Sigmoid colon (tissue), 7 donors: ENCODE results near the gene NDUFB2. TPM values are rescaled to one million over a fixed set of nuclear protein-coding genes. Genes with fewer than 3 reads are reported as not detected.

Experiments used
- DNase-seq: peaks from one replicate; pipeline ENCODE4 v3.0.0-alpha.2; 2019
- H3K27ac ChIP-seq, 4 donors: fragments of 200-600 bp; sonication (generic); one replicate each; pipeline ENCODE4 v1.5.1; 2016 to 2019; ENCODE audit warnings: mild to moderate bottlenecking in 1 of 4
- H3K27me3 ChIP-seq, 3 donors: fragments of 200-600 bp; sonication (generic); one replicate each; pipeline ENCODE4 v1.5.1; 2019; ENCODE audit warnings: mild to moderate bottlenecking in 1 of 3
- H3K36me3 ChIP-seq, 4 donors: fragments of 200-600 bp; sonication (generic); one replicate each; pipeline ENCODE4 v1.5.1; 2016 to 2019
- H3K4me1 ChIP-seq, 4 donors: fragments of 200-600 bp; sonication (generic); one replicate each; pipeline ENCODE4 v1.5.1; 2017 to 2019
- H3K4me3 ChIP-seq, 4 donors: fragments of 200-600 bp; sonication (generic); one replicate each; pipeline ENCODE4 v1.5.1; 2017 to 2019; ENCODE audit warnings: mild to moderate bottlenecking in 2 of 4, moderate library complexity in 1 of 4
- H3K9me3 ChIP-seq, 4 donors: fragments of 200-600 bp in 3 of 4; sonication (generic) in 3 of 4; one replicate each; pipeline versions ENCODE4 v1.5.1 to v1.6.1; 2013 to 2019
- EP300 ChIP-seq, 4 donors: sonication (generic); formaldehyde crosslinking; IDR thresholded peaks; one replicate each; pipeline ENCODE4 v1.6.1; 2017; ENCODE audit warnings: antibody characterized with exemption in 4 of 4
- POLR2A ChIP-seq, 2 donors: fragments of 450-650 bp; IDR thresholded peaks; one replicate each; pipeline ENCODE4 v1.6.1; 2016; ENCODE audit warnings: antibody characterized with exemption in 2 of 2, mild to moderate bottlenecking in 2 of 2, moderate library complexity in 2 of 2
- POLR2AphosphoS5 ChIP-seq, 4 donors: sonication (generic); formaldehyde crosslinking; IDR thresholded peaks; one replicate each; pipeline ENCODE4 v1.6.1; 2017; ENCODE audit warnings: antibody characterized with exemption in 4 of 4
- WGBS, 2 donors: extraction: QIAGEN DNeasy Blood & Tissue Kit; methylation state at CpG; one replicate each; pipeline ENCODE4 v1.1.7; 2013; 5-methylcytosine and 5-hydroxymethylcytosine counted together
- intact Hi-C: fragments of 100-400 bp; cut with DNase I; formaldehyde crosslinking; loops from one replicate; pipeline ENCODE4 v1.15.1; 2023
- polyA plus RNA-seq, 3 donors: library from polyadenylated mRNA; stranded (reverse); fragments of 200-250 nt; gene quantifications; one replicate each; pipeline ENCODE4 v1.2.3, GENCODE V29; 2013
- total RNA-seq, 4 donors: library from RNA; depleted of rRNA; stranded (reverse); fragments of >200 nt; gene quantifications; one replicate each; pipeline ENCODE4 v1.1.0, GENCODE V29; 2016
- TF ChIP-seq, protein P1 (sequence below), 4 experiments: fragments of 450-650 bp in 3 of 4; fragments of 200-600 bp in 1 of 4; IDR thresholded peaks; one replicate each; pipeline ENCODE4 v1.5.1; 2016 to 2019; ENCODE audit warnings: antibody characterized with exemption in 4 of 4, mild to moderate bottlenecking in 3 of 4, moderate library complexity in 2 of 4
- donor health status: healthy with polysubstance abuse.
- donor health status: Bipolar disorder and iron deficiency.
- donor health status: healthy.

Gene NDUFB2
- total and polyA plus RNA-seq, 7 donors: 170 to 979 (median 377) TPM

DNA sequence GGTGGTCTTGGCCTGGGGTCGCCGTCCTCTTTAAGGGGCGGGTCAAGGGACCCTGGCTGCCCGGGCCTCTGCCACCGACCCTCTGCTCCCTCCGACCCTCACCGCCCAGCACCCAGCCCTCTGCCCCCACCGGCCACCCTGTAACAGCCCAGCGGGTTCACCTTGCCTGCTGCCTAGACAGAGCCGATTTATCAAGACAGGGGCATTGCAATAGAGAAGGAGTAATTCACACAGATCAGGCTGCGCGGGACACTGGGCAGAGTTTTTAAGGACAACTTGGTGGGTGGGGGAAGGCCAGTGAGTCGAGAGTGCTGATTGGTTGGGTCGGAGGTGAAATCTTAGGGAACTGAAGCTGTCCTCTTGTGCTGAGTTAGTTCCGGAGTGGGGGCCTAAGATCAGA, 24.5 kb upstream of the NDUFB2 start:
- intact Hi-C loops: loop anchor here (5.0 to 10.0 kb wide), 3 partner anchors 340 to 863 kb away; partner anchors contain the start of genes KDM7A and MRPS33
- H3K27me3 ChIP-seq: no peaks in the 10 kb centered on the region
- no peak for TF ChIP-seq POLR2A (IDR thresholded peaks at IDR 0.05)
- TF ChIP-seq POLR2AphosphoS5 (IDR thresholded peaks at IDR 0.05): no peak
- TF ChIP-seq, protein P1, sequence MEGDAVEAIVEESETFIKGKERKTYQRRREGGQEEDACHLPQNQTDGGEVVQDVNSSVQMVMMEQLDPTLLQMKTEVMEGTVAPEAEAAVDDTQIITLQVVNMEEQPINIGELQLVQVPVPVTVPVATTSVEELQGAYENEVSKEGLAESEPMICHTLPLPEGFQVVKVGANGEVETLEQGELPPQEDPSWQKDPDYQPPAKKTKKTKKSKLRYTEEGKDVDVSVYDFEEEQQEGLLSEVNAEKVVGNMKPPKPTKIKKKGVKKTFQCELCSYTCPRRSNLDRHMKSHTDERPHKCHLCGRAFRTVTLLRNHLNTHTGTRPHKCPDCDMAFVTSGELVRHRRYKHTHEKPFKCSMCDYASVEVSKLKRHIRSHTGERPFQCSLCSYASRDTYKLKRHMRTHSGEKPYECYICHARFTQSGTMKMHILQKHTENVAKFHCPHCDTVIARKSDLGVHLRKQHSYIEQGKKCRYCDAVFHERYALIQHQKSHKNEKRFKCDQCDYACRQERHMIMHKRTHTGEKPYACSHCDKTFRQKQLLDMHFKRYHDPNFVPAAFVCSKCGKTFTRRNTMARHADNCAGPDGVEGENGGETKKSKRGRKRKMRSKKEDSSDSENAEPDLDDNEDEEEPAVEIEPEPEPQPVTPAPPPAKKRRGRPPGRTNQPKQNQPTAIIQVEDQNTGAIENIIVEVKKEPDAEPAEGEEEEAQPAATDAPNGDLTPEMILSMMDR (IDR thresholded peaks at IDR 0.05): no peak
- TF ChIP-seq EP300 (IDR thresholded peaks at IDR 0.05): no peak
- peaks cover 0 to 35% (median 29%) of the 10 kb centered on the region in 4 donors for H3K4me1 ChIP-seq
- no peaks in the 10 kb centered on the region for H3K9me3 ChIP-seq
- H3K36me3 ChIP-seq: no peaks in the 10 kb centered on the region
- peak overlapping the region in 1 of 4 donors; percentile 79 for H3K27ac ChIP-seq
- DNase-seq: peak; percentile 48
- no peak overlapping the region for H3K4me3 ChIP-seq
- 84 to 85% methylated on average over 15 of the region's 15 CpGs for WGBS, 2 donors

DNA sequence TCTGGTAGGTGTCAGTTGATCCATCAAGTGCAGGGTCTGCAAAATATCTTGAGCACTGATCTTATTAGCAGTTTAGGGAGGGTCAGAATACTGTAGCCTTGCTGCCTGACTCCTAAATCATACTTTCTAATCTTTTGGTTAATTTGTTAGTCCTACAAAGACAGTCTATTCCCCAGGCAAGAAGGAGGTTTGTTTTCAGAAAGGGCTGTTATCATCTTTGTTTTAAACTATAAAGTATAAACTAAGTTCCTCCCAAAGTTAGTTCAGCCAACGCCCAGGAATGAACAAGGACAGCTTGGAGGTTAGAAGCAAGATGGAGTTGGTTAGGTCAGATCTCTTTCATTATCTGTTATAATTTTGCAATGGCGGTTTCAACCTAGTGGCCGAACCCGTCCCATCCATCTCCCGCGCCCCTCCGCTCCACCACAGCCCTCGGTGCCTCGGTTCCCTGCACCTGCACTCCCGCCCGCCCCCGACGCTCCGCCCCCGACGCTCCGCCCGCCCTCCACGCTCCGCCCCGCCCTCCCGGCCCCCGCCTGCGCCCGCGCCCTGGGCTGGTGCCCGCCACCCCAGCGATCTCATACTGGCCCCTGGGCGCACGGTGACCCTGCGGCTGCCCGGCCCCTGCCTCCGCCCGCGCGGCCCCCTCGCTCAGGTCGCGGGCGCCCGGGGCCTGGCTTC, 24.0 kb upstream of the NDUFB2 start, which contains the start of gene ADCK2:
Gene ADCK2, plus strand, starts transcription at position 564 of the 681 bp plus-strand sequence. CDS start 386 bp downstream, outside the sequence.
- peak; percentile 67 for DNase-seq
- TF ChIP-seq POLR2AphosphoS5 (IDR thresholded peaks at IDR 0.05): peak in 3 of 4 donors; percentile 22 to 60 (median 57)
- TF ChIP-seq, protein P1 (IDR thresholded peaks at IDR 0.05): no peak
- no peak for TF ChIP-seq POLR2A (IDR thresholded peaks at IDR 0.05)
- TF ChIP-seq EP300 (IDR thresholded peaks at IDR 0.05): no peak
- intact Hi-C loops: loop anchor here (5.0 to 10.0 kb wide), 3 partner anchors 340 to 862 kb away; partner anchors contain the start of genes KDM7A and MRPS33
- H3K4me1 ChIP-seq: peaks cover 0 to 35% (median 29%) of the 10 kb centered on the region in 4 donors
- no peaks in the 10 kb centered on the region for H3K27me3 ChIP-seq
- 1% methylated on average over 41 of the region's 41 CpGs for WGBS, 2 donors
- H3K27ac ChIP-seq: peak within 1 kb of the TSS; percentile 79 to 87 (median 82)
- no peaks in the 10 kb centered on the region for H3K36me3 ChIP-seq
- H3K4me3 ChIP-seq: peak within 1 kb of the TSS; percentile 53 to 79 (median 74)
- H3K9me3 ChIP-seq: no peaks in the 10 kb centered on the region

DNA sequence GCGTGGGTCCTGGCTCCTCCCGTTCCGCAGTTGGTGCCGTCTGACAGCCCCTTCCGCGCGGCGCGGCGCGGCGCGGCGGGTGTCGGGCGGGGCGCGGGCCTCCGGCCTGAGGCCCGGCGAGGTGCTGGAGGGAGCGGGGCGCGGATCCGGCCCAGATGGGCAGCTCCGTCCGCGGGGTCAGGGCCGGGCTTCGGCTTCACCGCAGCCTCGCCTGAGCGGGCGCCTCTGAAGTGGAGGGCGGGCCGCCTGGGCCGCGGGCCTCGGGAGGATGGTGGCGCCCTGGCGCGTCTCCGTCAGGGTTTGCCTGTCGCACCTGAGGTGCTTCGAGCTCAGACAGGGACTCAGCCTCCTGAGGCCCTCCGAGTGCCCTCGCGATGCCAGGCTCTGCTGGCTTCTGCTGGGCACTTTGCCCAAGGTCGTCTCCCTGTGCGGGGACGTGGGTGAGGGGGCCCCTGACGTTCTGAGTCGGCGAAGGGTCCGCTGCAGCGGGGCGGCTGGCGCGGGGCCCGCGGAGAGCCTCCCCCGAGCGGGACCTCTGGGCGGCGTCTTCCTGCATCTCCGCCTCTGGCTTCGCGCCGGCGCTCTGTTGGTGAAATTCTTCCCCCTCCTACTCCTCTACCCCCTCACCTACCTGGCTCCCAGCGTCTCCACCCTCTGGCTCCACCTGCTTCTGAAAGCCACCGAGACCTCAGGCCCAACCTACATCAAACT, 23.3 kb upstream of the NDUFB2 start:
- peak in 1 of 2 donors; percentile 35 for TF ChIP-seq POLR2A (IDR thresholded peaks at IDR 0.05)
- TF ChIP-seq, protein P1 (IDR thresholded peaks at IDR 0.05): no peak
- TF ChIP-seq POLR2AphosphoS5 (IDR thresholded peaks at IDR 0.05): peak in 2 of 4 donors; percentile 4 to 11
- TF ChIP-seq EP300 (IDR thresholded peaks at IDR 0.05): no peak
- intact Hi-C loops: loop anchor here (5.0 to 10.0 kb wide), 3 partner anchors 339 to 862 kb away; partner anchors contain the start of genes KDM7A and MRPS33
- Histone ChIP-seq H3K36me3 (peaks cover 0 to 6% (median 0%) of the 10 kb centered on the region in 4 donors), H3K4me1 (peaks cover 0 to 35% (median 29%) of the 10 kb centered on the region in 4 donors), H3K4me3 (peak overlapping the region; percentile 53 to 79 (median 74)), H3K27me3 (no peaks in the 10 kb centered on the region), H3K9me3 (no peaks in the 10 kb centered on the region), H3K27ac (peak overlapping the region; percentile 79 to 87 (median 82))
- WGBS, 2 donors: 0% methylated on average over 72 of the region's 72 CpGs
- DNase-seq: peak; percentile 70

DNA sequence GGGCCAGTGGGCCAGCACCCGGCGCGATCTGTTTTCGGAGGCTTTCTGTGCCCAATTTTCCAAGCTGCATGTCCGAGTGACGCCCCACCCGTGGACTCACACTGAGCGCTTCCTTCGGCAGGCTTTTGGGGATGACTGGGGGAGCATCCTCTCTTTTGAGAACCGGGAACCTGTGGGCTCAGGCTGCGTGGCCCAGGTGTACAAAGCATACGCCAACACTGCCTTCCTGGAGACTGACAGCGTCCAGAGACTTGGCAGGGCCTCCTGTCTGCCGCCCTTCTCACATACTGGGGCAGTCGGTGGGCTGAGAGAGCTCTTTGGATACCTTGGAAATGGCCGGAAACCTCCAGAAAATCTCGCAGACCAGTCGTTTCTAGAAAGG, 22.7 kb upstream of the NDUFB2 start:
- peak; percentile 72 for DNase-seq
- H3K36me3 ChIP-seq: peaks cover 0 to 12% (median under 1%) of the 10 kb centered on the region in 4 donors
- no peaks in the 10 kb centered on the region for H3K27me3 ChIP-seq
- intact Hi-C loops: loop anchor here (1.0 to 10.0 kb wide), 4 partner anchors 24 to 861 kb away; partner anchors contain the start of genes KDM7A and MRPS33
- peak overlapping the region; percentile 79 to 87 (median 82) for H3K27ac ChIP-seq
- 7 to 36% methylated on average over 18 of the region's 18 CpGs for WGBS, 2 donors
- TF ChIP-seq, protein P1 (IDR thresholded peaks at IDR 0.05): no peak
- TF ChIP-seq POLR2A (IDR thresholded peaks at IDR 0.05): no peak
- TF ChIP-seq POLR2AphosphoS5 (IDR thresholded peaks at IDR 0.05): no peak
- TF ChIP-seq EP300 (IDR thresholded peaks at IDR 0.05): no peak
- peak overlapping the region; percentile 53 to 79 (median 74) for H3K4me3 ChIP-seq
- H3K4me1 ChIP-seq: peaks cover 0 to 35% (median 29%) of the 10 kb centered on the region in 4 donors
- H3K9me3 ChIP-seq: no peaks in the 10 kb centered on the region
